Endothelial cell of umbilical vein (primary cell): ENCODE measurements around the gene FCSK.

Source experiments
- JUN ChIP-seq: IDR thresholded peaks from 2 replicates; pipeline ENCODE4 v1.6.1; 2011; ENCODE audit warnings: borderline replicate concordance, low read depth; ENCODE audit not compliant: insufficient read length, insufficient read depth
- POLR2A ChIP-seq: IDR thresholded peaks from 2 replicates; pipeline ENCODE4 v1.6.1; 2012; ENCODE audit warnings: low read depth, mild to moderate bottlenecking, control low read depth, low read length
- POLR2AphosphoS5 ChIP-seq: IDR thresholded peaks from 2 replicates; pipeline ENCODE4 v1.6.1; 2012; ENCODE audit warnings: low read depth, mild to moderate bottlenecking, control low read depth, low read length, moderate library complexity; ENCODE audit not compliant: insufficient read depth
- TF ChIP-seq, protein P1 (sequence below), 2 donors: IDR thresholded peaks; 1 replicate in 1 of 2; 2 replicates in 1 of 2; pipeline ENCODE4 v1.5.1; 2011; ENCODE audit warnings: low read length in 2 of 2, mild to moderate bottlenecking in 2 of 2, moderate library complexity in 2 of 2, control low read depth in 1 of 2, inconsistent platforms in 1 of 2, low read depth in 1 of 2; ENCODE audit not compliant: insufficient read depth in 1 of 2; ENCODE audit errors: extremely low read depth in 1 of 2

DNA sequence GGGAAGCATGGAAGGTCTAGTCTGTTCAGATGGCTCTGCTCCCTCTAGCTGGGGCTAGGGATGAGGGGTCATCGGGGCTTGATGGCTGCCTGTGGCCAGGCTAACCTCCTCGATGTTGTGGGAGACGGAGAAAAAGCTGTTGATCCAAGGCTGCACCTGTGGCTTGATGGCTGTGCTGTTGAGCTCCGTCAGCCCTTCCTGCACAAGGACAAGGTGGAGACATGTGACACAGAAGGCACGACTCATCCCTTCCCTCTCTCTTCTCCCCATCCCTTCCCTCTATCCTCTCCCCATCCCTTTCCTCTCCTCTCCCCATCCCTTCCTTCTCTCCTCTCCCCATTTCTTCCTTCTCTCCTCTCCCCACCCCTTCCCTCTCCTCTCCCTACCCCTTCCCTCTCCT is 28.2 kb downstream of the FCSK start:
- TF ChIP-seq, protein P1, sequence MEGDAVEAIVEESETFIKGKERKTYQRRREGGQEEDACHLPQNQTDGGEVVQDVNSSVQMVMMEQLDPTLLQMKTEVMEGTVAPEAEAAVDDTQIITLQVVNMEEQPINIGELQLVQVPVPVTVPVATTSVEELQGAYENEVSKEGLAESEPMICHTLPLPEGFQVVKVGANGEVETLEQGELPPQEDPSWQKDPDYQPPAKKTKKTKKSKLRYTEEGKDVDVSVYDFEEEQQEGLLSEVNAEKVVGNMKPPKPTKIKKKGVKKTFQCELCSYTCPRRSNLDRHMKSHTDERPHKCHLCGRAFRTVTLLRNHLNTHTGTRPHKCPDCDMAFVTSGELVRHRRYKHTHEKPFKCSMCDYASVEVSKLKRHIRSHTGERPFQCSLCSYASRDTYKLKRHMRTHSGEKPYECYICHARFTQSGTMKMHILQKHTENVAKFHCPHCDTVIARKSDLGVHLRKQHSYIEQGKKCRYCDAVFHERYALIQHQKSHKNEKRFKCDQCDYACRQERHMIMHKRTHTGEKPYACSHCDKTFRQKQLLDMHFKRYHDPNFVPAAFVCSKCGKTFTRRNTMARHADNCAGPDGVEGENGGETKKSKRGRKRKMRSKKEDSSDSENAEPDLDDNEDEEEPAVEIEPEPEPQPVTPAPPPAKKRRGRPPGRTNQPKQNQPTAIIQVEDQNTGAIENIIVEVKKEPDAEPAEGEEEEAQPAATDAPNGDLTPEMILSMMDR (IDR thresholded peaks at IDR 0.05; ENCODE audit: extremely low read depth in 1 of 2, insufficient read depth in 1 of 2, low read depth in 1 of 2, low read length in 2 of 2) = no peak
- TF ChIP-seq POLR2A (no peak), POLR2AphosphoS5 (no peak), JUN (no peak)
